Measurements from ENCODE around the gene IPP. TPM values are rescaled to one million over a fixed set of nuclear protein-coding genes. Genes with fewer than 3 reads are reported as not detected.
A peak's percentile ranks its signal among the peaks of the same experiment; 100 is the strongest.

IPP gene
- polyA plus RNA-seq, 3 donors from 2014 or later, result 13.4 to 20.4 (median 17.6) TPM

DNA sequence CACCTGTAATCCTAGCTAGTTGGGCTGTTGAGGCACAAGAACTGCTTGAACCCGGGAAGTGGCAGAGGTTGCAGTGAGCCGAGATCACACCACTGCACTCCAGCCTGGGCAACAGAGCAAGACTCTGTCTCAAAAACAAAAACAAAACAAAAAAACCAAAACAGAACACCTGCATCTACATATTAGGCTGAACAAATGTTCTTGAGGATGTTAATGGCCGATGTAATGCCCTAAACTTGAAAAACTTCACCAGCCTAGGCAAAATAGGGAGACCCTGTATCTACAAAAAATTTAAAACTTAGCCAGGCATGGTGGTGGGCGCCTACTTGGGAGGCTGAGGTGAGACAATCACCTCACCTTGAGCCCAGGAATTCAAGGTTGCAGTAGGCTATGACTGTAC is 81.9 kb downstream of the IPP start:
- Mint-ChIP-seq H3K9me3 (no peaks in the 10 kb centered on the region), H3K36me3 (no peaks in the 10 kb centered on the region), H3K4me1 (peaks cover 45 to 75% of the 10 kb centered on the region in 2 donors), H3K4me3 (no peak overlapping the region), H3K27ac (no peak overlapping the region), H3K27me3 (ENCODE audit: low read depth in 3 of 3) (peaks cover 0 to 1% (median 1%) of the 10 kb centered on the region in 3 donors)
- no peak for DNase-seq

DNA sequence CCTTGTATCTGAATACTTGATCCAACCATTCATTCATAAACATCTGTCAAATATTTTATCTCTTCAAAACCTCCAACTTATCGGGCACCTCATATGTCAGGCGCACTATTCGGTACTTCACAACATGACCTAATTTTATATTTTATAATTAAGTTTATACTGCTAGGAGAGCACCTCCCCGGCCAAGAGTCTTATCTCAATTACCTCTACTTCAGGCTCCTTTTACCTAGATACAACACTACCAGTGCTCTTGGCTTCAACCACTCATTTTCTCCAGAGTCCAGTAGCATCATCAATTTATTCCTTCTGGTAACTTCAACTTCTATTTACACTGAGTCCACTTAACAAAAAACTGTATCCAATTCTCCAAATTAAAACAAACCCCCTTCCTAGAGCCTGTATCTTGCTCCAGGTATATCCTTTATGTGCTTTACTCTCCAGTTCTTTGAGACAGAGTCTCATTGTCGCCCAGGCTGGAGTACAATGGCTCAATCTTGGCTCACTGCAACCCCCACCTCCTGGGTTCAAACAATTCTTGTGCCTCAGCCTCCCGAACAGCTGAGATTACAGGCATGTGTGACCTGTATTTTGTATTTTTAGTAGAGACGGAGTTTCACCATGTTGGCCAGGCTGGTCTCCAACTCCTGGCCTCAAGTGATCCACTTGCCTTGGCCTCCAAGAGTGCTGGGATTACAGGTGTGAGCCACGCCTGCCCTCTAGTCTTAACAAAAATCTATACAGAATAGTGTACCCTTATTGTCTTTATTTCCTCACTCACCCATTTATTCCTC is 82.9 kb downstream of the IPP start:
- no peak for DNase-seq
- Mint-ChIP-seq H3K9me3 (no peaks in the 10 kb centered on the region), H3K4me1 (peaks cover 42 to 75% of the 10 kb centered on the region in 2 donors), H3K27ac (peak overlapping the region in 3 of 6 donors; percentile 3 to 48 (median 5)), H3K27me3 (ENCODE audit: low read depth in 3 of 3) (peaks cover 0 to 1% (median 1%) of the 10 kb centered on the region in 3 donors), H3K36me3 (no peaks in the 10 kb centered on the region), H3K4me3 (no peak overlapping the region)

DNA sequence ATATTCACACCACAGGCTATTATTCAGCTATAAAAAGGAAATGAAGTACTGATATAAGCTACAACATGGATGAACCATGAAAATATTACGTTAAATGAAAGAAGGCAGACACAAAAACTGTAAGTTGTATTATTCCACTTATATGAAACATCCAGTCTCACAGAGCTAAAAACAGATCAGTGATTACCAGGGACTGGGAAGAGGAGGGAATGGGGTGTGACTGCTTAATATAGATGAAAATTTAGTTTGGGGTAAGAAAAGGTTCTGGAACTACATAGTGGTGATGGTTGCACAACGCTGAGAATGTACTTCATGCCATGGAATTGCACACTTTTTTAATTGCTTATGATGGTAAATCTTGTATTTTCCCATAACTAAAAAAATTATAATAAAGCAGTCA is 83.6 kb downstream of the IPP start:
- H3K27me3 Mint-ChIP-seq (ENCODE audit: low read depth in 3 of 3), result peaks cover 0 to 1% (median 1%) of the 10 kb centered on the region in 3 donors
- H3K27ac Mint-ChIP-seq, result peak overlapping the region in 1 of 6 donors; percentile 36
- H3K9me3 Mint-ChIP-seq, result no peaks in the 10 kb centered on the region
- H3K4me3 Mint-ChIP-seq, result no peak overlapping the region
- H3K36me3 Mint-ChIP-seq, result no peaks in the 10 kb centered on the region
- DNase-seq, result no peak
- peaks cover 43 to 79% of the 10 kb centered on the region in 2 donors for H3K4me1 Mint-ChIP-seq

DNA sequence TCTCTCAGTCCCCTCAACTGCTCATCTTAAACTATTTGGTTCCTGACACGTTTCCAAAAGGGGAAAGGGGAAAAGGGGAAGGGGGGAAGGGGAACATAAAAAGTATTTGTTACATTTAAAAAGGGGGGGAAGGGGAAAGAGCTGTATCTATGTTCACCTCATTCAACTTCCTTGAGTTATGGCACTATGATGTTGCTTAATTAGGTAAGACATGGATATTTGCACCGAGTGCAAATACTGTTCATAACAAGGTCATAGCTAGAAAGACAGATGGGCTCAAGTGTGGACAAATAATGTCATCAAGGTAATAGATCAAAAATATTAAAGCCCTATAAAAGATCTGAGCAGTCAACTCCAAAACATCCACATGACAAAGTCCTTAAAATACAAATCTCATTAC is 90.1 kb downstream of the IPP start:
- peaks cover 14 to 33% of the 10 kb centered on the region in 2 donors for H3K4me1 Mint-ChIP-seq
- H3K27me3 Mint-ChIP-seq (ENCODE audit: low read depth in 3 of 3), result no peaks in the 10 kb centered on the region
- no peak overlapping the region for H3K4me3 Mint-ChIP-seq
- no peak overlapping the region for H3K27ac Mint-ChIP-seq
- no peak for DNase-seq
- peaks cover 7 to 32% (median 19%) of the 10 kb centered on the region in 3 donors for H3K36me3 Mint-ChIP-seq
- no peaks in the 10 kb centered on the region for H3K9me3 Mint-ChIP-seq

DNA sequence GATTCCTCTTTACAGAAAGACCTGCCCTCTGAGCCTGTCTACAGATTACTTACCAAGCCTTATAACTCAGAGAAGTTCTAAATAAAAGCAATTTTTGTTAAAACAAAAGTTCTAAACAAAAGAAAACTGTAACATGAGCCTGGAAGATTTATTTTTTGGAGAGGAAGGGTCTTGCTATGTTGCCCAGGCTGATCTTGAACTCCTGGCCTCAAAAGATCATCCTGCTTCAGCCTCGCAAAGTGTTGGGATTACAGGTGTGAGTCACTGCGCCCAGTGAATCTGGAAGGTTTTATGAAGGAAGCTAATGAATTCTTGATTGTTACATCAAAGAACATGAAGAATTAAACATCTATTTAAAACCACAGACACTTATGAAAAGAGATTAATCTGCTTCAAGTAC is 91.2 kb downstream of the IPP start:
- H3K36me3 Mint-ChIP-seq, result peaks cover 7 to 42% (median 24%) of the 10 kb centered on the region in 3 donors
- H3K4me1 Mint-ChIP-seq, result peaks cover 11 to 27% of the 10 kb centered on the region in 2 donors
- no peak overlapping the region for H3K4me3 Mint-ChIP-seq
- H3K27me3 Mint-ChIP-seq (ENCODE audit: low read depth in 3 of 3), result no peaks in the 10 kb centered on the region
- H3K27ac Mint-ChIP-seq, result no peak overlapping the region
- no peak for DNase-seq
- H3K9me3 Mint-ChIP-seq, result no peaks in the 10 kb centered on the region

DNA sequence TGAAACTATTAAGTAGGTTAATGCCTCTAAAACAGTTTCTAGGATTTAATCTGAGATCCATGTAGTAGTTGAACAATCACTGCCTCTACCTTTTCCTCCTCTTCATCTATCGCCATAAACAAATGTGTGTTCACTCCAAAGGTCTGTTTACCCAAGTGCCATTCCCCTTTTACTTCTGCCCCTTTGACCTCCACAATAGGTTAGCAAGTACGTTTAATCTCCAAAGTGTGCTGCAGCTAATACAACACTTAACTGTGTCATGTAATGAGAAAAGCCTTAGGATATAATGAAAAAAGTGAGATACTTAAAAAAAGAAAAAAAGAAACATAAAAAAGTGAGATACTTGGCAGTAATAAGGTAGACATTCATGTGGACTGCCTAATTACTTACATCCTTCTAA is 92.3 kb downstream of the IPP start:
- no peak overlapping the region for H3K4me3 Mint-ChIP-seq
- H3K27me3 Mint-ChIP-seq (ENCODE audit: low read depth in 3 of 3), result no peaks in the 10 kb centered on the region
- peaks cover 7 to 42% (median 24%) of the 10 kb centered on the region in 3 donors for H3K36me3 Mint-ChIP-seq
- H3K27ac Mint-ChIP-seq, result peak overlapping the region in 1 of 6 donors; percentile 74
- DNase-seq, result no peak
- H3K4me1 Mint-ChIP-seq, result peaks cover 7 to 21% of the 10 kb centered on the region in 2 donors
- no peaks in the 10 kb centered on the region for H3K9me3 Mint-ChIP-seq

DNA sequence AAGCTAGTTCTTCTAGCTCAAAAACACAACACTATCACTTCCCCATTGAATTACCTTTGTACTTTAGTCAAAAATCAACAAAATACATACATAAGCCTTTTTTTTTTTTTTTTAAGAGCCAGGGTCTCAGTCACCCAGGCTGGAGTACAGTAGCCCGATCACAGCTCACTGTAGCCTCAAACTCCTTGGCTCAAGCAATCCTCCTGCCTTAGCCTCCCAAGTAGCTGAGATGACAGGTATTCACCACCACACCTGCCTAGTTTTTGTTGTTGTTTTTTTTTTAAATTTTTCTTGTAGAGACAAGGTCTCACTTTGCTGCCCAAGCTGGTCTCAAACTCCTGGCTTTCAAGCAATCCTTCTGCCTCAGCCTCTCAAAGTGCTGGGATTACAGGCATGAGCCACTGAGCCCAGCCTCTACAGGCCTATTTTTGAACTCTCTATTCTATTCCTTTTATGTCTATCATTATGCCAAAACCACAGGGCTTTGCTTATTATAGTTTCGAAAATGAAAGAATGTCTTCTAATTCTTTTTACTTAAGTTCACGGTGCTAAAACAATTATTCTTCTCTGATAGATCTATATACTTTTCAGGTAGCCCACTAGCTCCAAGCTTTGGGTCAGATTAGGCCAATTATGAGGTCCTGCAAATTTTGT is 93.8 kb downstream of the IPP start:
- Mint-ChIP-seq H3K27me3 (ENCODE audit: low read depth in 3 of 3) (no peaks in the 10 kb centered on the region), H3K27ac (peak overlapping the region in 1 of 6 donors; percentile 17), H3K4me3 (no peak overlapping the region), H3K36me3 (peaks cover 7 to 51% (median 24%) of the 10 kb centered on the region in 3 donors), H3K4me1 (peaks cover 2 to 10% of the 10 kb centered on the region in 2 donors), H3K9me3 (no peaks in the 10 kb centered on the region)
- DNase-seq, result no peak

DNA sequence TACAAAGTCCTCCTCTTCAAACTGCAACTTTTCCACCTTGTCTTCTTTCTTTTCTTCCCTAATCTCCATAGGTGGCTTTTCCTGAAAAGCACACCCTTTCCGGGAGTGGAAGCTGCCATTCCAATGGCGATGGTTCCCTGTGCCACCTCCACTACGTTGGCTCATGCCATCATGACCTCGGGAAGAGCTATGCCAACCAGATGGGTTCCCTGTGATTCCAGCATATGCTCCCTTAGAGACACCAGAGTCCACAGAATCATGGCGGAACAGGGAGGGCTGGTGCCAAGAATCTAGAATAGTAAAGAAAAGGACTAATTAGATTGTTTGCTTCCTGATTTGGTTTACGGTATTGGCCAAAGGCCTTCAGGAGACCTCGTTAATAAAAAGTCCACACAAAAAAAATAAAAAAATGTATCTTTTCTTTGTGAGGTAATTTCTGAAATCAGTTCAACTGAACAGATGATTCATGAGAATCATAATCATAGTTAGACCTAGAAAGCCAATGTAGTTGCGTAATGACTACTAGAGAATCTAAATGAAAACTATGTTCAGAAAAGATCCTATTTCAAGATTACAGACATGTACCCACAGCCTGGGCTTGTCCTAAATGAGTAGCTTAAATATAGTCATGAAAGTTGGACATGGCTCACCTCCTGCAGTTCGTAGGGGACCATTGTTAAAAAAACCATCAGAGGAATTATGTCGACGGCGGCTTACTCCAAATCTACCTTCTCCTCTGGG is 95.7 kb downstream of the IPP start:
- no peak overlapping the region for H3K4me3 Mint-ChIP-seq
- H3K9me3 Mint-ChIP-seq, result no peaks in the 10 kb centered on the region
- H3K4me1 Mint-ChIP-seq, result peaks cover 3 to 12% of the 10 kb centered on the region in 2 donors
- DNase-seq, result no peak
- H3K27me3 Mint-ChIP-seq (ENCODE audit: low read depth in 3 of 3), result no peaks in the 10 kb centered on the region
- H3K36me3 Mint-ChIP-seq, result peaks cover 10 to 56% (median 22%) of the 10 kb centered on the region in 3 donors
- H3K27ac Mint-ChIP-seq, result no peak overlapping the region

Other genes with a start within 250 kb of the IPP start
- gene PRDX1, start 228.8 kb downstream of the IPP start, polyA plus RNA-seq, result 100 to 1,000 TPM in 2 of 3 donors, 10 to 100 TPM in 1; 84.0 to 112 (median 112) TPM
- 100 to 1,000 TPM in 1 of 3 donors, 10 to 100 TPM in 2; 89.1 to 133 (median 94.6) TPM for gene AKR1A1, start 199.8 kb downstream of the IPP start, polyA plus RNA-seq
- gene NASP, start 166.6 kb downstream of the IPP start, polyA plus RNA-seq, result 10 to 100 TPM; 33.7 to 78.0 (median 67.9) TPM
- under 1 TPM in 1 of 3 donors, not detected in 2; 0.47 TPM for gene CCDC17, start 126.6 kb downstream of the IPP start, polyA plus RNA-seq
- gene GPBP1L1, start 64.1 kb downstream of the IPP start, polyA plus RNA-seq, result 100 to 1,000 TPM in 1 of 3 donors, 10 to 100 TPM in 2; 76.5 to 120 (median 78.4) TPM
- 10 to 100 TPM; 15.2 to 33.7 (median 26.7) TPM for gene TMEM69, start 62.5 kb downstream of the IPP start, polyA plus RNA-seq
- gene MAST2, start 53.0 kb upstream of the IPP start, polyA plus RNA-seq, result 1 to 10 TPM; 1.4 to 7.9 (median 7.4) TPM

All from immature natural killer cell (primary cell).